HL-60 (cell line): Measurements from ENCODE around the gene DPPA4.
"Not testable (repeated sequence)": the region's sequence is repeated elsewhere in the genome, so short reads cannot be mapped to it uniquely, and the experiment has no call there.

Source experiments
- DNase-seq, 2 experiments: peaks; one replicate each; pipeline ENCODE4 v3.0.0-alpha.2; 2010 to 2020; ENCODE audit warnings: low read depth in 1 of 2, low spot score in 1 of 2
- H3K27ac ChIP-seq: fragments of 250-450 bp; sonication (Bioruptor Pico); replicated peaks from 2 replicates; pipeline ENCODE4 v1.5.1; 2020; ENCODE audit warnings: mild to moderate bottlenecking, moderate library complexity
- H3K27me3 ChIP-seq: fragments of 250-450 bp; sonication (Bioruptor Pico); 2 replicates; pipeline ENCODE4 v1.5.1; 2021; ENCODE audit warnings: mild to moderate bottlenecking, moderate library complexity; ENCODE audit not compliant: insufficient read depth, poor library complexity, severe bottlenecking
- H3K4me3 ChIP-seq: replicated peaks from 2 replicates; pipeline ENCODE4 v1.5.1; 2011; ENCODE audit warnings: mild to moderate bottlenecking, control low read depth, low read length; ENCODE audit not compliant: insufficient read depth
- GABPA ChIP-seq: IDR thresholded peaks from 2 replicates; pipeline ENCODE4 v1.6.1; 2012; ENCODE audit warnings: low read depth
- POLR2AphosphoS5 ChIP-seq: IDR thresholded peaks from 2 replicates; pipeline ENCODE4 v1.6.1; 2012; ENCODE audit warnings: low read depth
- SPI1 ChIP-seq: IDR thresholded peaks from 2 replicates; pipeline ENCODE4 v1.6.1; 2012; ENCODE audit warnings: low read depth, mild to moderate bottlenecking, borderline replicate concordance
- TF ChIP-seq, protein P1 (sequence below): IDR thresholded peaks from 2 replicates; pipeline ENCODE4 v1.6.1; 2012; ENCODE audit warnings: low read depth; ENCODE audit not compliant: insufficient replicate concordance
- TF ChIP-seq, protein P2 (sequence below): IDR thresholded peaks from one replicate; pipeline ENCODE4 v1.5.1; 2011; ENCODE audit warnings: low read length, control low read depth, inconsistent platforms; ENCODE audit not compliant: insufficient read depth

DPPA4 gene

DNA sequence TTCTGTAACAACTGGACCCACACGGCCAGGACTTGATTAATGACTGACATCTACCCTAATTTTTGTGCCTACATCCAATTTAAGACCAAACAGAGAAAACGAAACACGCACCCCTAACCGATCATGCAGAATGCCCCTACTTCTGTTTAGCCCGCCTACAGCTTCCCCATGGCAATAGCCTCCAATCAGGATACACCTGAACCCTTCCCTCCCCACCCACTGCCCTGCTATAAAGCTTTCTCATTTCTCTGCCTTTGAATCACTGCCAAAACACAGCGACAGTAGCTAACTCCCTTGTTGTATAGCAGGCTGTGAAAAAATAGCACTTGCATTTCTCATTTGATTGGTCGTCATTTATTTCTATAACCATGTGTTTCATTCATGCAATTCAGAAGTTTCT is 45.2 kb upstream of the DPPA4 start:
- H3K27me3 ChIP-seq: no peaks in the 10 kb centered on the region
- no peak overlapping the region for H3K27ac ChIP-seq
- H3K4me3 ChIP-seq: no peak overlapping the region
- TF ChIP-seq SPI1 (no peak), GABPA (no peak), POLR2AphosphoS5 (no peak)
- TF ChIP-seq, protein P1, sequence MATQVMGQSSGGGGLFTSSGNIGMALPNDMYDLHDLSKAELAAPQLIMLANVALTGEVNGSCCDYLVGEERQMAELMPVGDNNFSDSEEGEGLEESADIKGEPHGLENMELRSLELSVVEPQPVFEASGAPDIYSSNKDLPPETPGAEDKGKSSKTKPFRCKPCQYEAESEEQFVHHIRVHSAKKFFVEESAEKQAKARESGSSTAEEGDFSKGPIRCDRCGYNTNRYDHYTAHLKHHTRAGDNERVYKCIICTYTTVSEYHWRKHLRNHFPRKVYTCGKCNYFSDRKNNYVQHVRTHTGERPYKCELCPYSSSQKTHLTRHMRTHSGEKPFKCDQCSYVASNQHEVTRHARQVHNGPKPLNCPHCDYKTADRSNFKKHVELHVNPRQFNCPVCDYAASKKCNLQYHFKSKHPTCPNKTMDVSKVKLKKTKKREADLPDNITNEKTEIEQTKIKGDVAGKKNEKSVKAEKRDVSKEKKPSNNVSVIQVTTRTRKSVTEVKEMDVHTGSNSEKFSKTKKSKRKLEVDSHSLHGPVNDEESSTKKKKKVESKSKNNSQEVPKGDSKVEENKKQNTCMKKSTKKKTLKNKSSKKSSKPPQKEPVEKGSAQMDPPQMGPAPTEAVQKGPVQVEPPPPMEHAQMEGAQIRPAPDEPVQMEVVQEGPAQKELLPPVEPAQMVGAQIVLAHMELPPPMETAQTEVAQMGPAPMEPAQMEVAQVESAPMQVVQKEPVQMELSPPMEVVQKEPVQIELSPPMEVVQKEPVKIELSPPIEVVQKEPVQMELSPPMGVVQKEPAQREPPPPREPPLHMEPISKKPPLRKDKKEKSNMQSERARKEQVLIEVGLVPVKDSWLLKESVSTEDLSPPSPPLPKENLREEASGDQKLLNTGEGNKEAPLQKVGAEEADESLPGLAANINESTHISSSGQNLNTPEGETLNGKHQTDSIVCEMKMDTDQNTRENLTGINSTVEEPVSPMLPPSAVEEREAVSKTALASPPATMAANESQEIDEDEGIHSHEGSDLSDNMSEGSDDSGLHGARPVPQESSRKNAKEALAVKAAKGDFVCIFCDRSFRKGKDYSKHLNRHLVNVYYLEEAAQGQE: no peak
- TF ChIP-seq, protein P2, sequence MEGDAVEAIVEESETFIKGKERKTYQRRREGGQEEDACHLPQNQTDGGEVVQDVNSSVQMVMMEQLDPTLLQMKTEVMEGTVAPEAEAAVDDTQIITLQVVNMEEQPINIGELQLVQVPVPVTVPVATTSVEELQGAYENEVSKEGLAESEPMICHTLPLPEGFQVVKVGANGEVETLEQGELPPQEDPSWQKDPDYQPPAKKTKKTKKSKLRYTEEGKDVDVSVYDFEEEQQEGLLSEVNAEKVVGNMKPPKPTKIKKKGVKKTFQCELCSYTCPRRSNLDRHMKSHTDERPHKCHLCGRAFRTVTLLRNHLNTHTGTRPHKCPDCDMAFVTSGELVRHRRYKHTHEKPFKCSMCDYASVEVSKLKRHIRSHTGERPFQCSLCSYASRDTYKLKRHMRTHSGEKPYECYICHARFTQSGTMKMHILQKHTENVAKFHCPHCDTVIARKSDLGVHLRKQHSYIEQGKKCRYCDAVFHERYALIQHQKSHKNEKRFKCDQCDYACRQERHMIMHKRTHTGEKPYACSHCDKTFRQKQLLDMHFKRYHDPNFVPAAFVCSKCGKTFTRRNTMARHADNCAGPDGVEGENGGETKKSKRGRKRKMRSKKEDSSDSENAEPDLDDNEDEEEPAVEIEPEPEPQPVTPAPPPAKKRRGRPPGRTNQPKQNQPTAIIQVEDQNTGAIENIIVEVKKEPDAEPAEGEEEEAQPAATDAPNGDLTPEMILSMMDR: no peak
- no peak for DNase-seq

DNA sequence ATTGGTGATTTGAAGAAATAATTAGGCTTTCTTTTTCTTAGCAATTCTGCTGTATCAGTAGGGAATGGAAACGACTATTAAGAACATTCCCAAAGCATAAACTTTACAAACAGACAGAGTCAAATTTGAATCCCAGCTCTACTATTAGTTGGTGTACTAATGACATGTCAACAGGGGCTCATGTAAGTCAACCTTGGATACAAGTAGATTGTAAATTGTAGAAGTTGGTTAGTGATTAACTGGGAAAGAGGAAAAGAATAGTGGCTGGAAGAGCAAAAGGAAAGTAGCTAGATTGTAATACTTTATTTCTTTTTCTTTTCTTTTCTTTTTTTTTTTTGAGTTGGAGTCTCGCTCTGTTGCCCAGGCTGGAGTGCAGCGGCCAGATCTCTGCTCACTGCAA is 38.6 kb upstream of the DPPA4 start:
- Histone ChIP-seq H3K4me3 (no peak overlapping the region), H3K27me3 (no peaks in the 10 kb centered on the region), H3K27ac (no peak overlapping the region)
- TF ChIP-seq, protein P1: no peak
- TF ChIP-seq SPI1 (no peak), POLR2AphosphoS5 (no peak)
- TF ChIP-seq, protein P2: no peak
- no peak for DNase-seq

DNA sequence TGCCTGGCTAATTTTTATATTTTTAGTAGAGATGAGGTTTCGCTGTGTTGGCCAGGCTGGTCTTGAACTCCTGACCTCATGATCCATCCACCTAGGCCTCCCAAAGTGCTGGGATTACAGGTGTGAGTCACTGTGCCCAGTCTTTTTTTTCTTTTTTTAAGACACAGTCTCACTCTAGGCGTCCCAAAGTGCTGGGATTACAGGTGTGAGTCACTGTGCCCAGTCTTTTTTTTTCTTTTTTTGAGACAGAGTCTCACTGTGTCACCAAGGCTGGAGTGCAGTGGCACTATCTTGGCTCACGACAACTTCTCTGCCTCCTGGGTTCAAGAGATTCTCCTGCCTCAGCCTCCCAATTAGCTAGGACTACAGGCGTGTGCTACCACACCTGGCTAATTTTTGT is 37.1 kb upstream of the DPPA4 start:
- H3K27me3 ChIP-seq, H3K27ac ChIP-seq, DNase-seq, H3K4me3 ChIP-seq: not testable (repeated sequence)

DNA sequence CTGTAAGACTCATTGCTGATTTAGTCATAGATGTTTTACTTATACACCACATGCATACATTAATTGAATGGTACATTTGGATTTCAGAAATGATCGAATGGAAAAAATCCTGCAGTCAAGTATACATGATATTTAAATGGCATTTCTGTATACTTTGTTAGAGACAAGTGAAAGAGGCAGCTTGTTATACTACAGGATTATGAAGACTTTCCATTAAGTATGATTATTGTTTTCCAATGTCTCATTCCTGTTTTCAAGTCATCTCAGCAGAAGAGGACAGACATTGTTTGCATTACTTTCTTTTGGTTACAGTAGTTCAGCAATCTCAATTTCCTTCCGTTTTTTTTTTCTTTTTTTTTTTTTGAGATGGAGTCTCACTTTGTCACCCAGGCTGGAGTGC is 36.6 kb upstream of the DPPA4 start:
- no peak overlapping the region for H3K4me3 ChIP-seq
- TF ChIP-seq SPI1 (no peak), GABPA (no peak), POLR2AphosphoS5 (no peak)
- TF ChIP-seq, protein P2: no peak
- TF ChIP-seq, protein P1: no peak

More for the DNA sequence above, 36.6 kb upstream of the DPPA4 start:
- no peak for DNase-seq
- H3K27me3 ChIP-seq: no peaks in the 10 kb centered on the region
- no peak overlapping the region for H3K27ac ChIP-seq
